CD4-positive, alpha-beta T cell treated with Interleukin-1 beta for 1 hour (primary cell): ENCODE results near the gene ZEB1.
"Not testable (repeated sequence)": the region's sequence is repeated elsewhere in the genome, so short reads cannot be mapped to it uniquely, and the experiment has no call there.

Experiments used
- DNase-seq, 2 donors: peaks; one replicate each; pipeline ENCODE4 v3.0.0-alpha.2; 2020 to 2022

Gene ZEB1

DNA sequence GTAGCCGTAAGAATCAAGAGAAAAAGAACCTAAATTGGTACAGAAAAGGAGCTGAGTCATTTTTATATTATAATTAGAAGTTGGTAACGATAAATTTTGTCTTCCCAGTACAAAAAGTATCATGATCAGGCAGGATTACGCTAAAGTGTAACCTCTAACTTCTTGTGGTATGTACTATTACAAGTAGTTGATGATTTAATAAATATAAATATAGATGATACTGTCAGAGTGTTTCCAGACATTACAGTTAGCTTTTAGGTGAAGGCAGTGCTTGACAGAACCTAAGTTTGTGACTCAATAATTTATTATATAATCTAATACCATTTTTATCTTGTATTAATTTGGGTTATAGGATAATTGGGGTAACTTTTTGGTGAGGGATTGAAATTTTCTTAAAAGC, 53.4 kb downstream of the ZEB1 start:
- DNase-seq: no peak

DNA sequence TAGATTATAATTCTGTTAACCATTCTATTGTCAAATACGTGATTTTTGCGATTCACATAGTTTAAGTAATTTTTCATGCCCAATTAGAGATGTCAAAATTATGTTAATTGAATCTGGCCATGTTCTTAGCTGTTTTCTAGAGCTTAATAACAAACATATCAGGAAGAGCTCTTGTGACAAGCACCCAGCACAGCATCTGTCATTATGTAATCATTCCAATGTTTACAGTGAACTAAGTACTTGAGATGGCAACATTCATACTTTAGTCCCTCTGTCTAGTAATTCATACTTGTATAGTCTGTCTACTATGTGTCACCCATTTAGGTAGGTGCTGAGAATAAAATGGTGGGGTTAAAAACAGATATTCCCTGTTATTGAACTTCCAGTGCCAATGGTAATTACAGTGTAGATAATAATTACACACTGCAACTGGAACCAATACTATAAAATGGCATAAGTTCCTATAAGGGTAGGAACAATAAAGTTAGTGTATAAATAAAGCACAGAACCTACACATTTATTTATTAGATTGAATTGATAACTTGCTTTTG, 55.2 kb downstream of the ZEB1 start:
- DNase-seq: no peak

DNA sequence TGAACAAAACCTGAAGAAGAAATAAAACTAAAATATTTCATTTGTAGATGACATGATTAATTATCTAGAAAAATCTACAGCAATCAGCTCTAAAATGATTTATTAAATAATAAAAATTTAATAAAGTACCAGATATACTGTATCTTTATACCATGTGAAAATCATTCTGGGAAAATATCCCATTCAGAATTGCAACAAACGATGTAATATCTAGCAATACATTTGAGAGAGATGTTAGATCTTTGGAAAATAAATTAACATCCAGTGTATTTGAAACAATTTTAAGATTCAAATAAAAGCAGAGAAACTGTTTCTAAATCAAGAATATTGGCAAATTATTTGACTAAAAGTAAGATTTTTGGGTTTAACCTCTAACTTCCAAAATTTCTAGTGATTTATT, 62.2 kb downstream of the ZEB1 start:
- no peak for DNase-seq

DNA sequence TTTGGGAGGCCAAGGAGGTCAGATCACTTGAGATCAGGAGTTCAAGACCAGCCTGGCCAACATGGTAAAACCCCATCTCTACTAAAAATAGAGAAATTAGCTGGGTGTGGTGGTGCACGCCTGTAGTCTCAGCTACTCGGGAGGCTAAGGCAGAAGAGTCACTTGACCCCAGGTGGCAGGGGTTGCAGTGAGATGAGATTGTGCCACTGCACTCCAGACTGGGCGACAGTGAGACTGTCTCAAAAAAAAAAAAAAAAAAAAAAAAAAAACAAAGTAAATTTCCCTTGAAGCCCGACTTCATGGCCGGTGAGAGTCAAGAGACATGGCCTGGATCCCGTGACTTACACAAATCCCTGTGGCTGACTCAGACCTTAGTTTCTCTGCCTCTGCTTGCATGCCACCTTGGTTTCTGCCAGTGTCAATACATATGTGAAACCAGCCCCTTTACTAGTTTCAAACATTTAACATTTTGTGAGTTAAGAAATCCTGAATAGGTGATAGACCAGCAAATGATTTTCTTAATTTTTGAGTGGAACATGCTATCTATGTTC, 62.8 kb downstream of the ZEB1 start:
- no peak for DNase-seq

DNA sequence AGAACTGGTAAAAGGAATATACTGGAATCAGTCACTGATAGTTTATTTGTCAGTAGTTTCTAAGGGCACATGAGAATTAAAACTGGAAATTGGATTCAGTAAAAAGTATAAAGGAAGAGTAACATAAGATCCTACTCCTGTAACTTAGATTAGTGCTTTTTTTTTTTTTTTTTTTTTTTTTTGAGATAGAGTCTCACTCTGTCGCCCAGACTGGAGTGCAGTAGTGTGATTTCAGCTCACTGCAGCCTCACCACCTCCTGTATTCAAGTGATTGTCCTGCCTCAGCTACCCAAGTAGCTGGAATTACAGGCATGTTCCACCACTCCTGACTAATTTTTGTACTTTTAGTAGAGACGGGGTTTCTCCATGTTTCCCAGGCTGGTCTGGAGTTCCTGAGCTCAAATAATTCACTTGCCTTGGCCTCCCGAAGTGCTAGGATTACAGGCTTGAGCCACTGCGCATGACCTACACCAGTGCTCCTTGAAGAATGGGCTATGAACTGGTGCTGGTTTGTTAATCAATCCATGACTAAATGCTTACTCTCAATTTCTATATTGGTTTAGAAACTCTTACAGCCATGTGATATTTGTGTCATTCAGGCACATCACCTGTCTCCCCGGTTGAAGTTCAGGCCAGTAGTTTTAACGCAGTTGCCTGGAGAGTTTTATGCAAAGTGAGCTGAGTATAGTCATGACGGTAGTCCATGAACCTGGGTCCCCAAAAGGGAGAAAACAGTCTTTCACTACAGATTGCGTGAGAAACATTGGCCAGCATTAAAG, 65.0 kb downstream of the ZEB1 start:
- no peak for DNase-seq

DNA sequence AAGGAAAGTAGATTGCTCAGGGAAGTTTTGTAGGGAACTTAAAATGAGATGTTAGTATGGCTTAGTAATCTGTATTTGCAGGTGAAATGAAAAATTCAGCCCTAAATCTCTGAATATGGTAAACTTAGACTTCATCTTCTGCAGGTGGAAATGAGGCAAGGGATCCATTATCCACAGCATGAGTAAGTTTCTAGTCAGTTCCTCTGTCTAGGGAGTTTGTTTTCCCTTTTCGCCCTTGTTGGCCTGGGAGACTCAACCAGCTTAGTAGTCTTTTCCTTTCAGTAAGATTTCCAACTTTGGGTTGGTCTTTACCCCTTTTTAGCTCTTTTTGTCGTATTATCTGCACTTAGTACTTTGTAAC, 65.6 kb downstream of the ZEB1 start:
- no peak for DNase-seq

DNA sequence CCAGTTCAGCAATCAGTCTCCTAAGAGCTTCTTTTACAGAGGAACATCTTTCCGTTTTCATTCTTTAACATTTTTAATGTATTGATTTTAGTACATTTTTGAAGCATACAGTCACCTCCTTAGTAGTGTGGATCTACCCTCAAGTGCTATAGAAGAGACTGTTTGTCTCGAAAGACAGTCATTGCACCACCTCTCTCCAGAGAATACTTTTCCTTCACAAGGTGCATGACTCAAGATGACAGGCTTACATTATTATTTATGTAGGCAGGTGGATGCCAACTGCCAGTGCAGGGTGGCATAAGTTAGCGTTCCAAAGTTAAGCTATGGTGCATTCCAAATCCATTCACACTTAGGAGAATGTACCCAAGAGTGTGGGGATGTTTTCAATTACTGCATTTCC, 71.8 kb downstream of the ZEB1 start:
- no peak for DNase-seq

DNA sequence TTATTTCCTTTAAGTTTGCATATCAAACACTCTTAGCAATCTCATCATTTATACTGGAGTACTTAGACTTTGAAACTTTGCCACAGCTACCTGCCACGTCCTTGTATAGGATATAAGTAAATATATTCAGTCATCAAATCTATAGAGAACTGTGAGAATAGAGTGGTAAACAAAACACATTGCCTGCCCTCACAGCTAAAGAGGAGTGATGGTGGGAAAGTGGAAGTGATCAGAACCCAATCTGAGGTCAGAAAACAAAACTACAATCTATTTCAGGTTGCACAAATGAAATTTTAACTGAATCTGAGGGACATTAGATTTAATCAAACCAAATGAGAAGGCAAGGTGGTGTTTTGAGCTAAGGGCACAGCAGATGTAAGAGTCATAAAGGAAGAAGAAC, 74.8 kb downstream of the ZEB1 start:
- no peak for DNase-seq

DNA sequence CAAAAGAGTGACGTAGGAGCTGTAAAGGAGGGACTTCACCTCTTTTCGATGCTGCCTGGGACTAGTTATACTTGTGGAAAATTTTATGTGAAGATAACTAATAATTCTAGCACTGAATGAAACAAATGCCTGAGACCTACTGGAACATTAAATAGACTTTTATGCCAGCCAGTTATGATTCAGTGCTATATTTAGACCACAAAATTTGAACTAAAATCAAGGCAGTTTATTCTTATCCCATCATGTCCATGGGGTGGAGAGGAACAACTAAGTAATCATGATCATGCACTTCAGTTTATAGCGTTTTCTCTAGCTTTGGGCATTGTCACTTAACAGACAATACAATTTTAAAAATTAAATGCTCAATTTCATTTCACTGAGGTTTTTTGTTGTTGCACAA, 76.7 kb downstream of the ZEB1 start:
- no peak for DNase-seq

DNA sequence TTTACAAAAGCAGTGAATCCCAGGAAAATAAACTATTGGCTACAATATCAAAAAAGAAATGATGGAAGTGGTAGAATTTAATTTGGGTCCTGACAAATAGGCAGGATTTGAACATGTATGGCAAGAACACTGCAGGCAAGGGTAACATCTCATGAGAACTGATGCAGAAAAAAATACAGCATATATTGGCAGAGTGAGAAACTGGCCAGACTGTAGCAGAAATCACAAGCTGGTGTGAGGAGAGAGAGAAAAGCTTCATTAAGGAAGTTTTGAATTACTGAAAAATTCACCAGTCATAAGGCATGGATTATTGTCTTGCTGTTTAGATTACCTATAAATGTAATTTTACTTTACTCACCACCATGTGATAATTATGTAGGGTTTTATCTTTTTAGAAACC, 77.4 kb downstream of the ZEB1 start:
- no peak for DNase-seq

DNA sequence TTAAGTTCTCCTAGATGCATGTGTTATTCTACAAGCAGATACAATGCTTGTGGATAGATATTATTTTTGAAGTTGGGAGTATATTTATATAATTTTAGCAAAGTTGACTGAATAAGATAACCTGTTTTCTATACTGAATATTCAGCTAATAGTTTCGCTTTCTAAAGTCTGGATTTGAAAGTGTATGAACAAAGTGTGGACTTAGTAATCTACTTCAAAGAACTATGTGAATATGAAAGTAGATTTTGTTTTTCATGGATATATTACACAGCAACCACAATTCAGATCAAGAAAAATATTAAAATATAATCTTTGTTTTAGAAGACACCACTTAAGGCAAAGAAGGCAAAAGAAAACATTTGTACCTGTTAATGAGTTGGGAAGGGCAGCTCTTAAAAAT, 78.8 kb downstream of the ZEB1 start:
- no peak for DNase-seq

DNA sequence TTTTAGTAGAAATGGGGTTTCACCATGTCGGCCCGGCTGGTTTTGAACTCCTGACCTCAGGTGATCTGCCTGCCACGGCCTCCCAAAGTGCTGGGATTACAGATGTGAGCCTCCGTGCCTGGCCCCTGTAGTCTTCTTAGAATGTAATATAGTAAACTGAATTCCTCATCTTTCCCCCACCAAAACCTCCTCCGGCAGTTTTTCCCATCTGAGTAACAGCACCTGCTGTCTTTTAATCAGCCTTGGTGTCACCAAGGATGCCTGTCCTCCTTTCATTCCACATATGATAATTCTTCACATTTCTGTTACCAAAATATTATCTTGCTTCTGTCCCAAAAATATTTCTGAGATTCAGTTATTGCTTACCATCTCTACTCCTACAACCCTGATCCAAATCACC, 80.2 kb downstream of the ZEB1 start:
- DNase-seq: no peak

DNA sequence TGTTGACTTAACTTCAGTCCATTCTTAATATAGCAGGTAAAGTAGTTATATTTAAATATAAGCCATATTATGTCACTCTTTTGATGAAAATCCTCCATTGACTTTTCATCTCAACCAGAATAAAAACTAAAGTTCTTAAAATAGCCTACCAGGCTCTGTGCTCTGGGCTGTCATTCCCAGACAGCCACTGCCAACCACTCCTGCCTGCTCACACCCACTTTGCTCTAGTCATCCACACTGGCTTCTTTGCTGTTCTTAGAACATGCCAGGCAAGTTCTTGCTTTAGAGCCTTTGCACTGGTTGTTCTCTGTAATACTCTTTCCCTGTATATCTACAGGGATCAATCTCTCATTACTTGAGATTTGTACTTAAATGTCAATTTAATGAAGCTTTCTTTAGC, 80.6 kb downstream of the ZEB1 start:
- DNase-seq: no peak

DNA sequence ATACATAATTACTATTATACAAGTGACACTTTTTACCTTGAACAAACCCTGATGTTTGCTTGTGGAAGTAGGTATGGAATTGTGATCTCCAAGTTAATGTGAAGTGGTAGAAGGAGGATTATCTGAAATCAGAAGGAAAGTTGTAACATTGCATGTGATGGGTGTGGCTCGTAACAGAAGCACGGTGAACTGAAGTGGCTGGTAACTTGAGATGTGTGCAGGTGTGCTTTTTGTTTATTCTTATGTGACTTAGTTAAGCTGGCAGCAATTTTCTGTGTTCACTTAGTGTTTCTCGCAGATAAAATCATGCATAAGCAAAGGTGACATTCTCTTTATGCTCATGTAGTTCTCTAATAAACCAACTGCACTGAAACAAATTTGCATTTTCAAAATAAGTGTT, 82.3 kb downstream of the ZEB1 start:
- no peak for DNase-seq

DNA sequence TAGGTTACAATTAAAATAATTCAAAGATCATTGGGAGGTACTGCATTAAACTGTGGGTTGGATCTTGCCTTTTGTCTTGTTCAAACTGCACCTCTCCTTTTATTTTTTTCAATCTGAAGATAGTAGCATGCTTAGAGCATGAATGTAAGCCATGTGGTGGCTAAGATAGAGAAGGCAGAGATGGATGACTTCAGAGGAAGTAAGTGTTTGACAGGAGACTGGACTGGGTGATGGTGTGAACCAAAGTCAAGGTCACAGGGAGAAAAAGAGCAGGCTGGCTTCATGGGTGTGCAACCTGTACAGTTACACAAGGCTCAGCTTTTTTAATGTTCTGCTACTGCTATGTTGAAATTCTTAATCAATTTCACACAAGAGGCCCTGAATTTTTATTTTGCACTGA, 85.6 kb downstream of the ZEB1 start:
- DNase-seq: no peak

DNA sequence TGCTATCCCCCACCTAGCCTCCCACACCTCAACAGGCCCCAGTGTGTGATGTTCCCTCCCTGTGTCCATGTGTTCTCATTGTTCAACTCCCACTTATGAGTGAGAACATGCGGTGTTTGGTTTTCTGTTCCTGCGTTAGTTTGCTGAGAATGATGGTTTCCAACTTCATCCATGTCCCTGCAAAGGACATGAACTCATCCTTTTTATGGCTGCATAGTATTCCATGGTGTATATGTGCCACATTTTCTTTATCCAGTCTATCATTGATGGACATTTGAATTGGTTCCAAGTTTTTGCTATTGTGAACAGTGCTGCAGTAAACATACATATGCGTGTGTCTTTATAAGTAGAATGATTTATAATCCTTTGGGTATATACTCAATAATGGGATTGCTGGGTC, 86.8 kb downstream of the ZEB1 start:
- DNase-seq: not testable (repeated sequence)

DNA sequence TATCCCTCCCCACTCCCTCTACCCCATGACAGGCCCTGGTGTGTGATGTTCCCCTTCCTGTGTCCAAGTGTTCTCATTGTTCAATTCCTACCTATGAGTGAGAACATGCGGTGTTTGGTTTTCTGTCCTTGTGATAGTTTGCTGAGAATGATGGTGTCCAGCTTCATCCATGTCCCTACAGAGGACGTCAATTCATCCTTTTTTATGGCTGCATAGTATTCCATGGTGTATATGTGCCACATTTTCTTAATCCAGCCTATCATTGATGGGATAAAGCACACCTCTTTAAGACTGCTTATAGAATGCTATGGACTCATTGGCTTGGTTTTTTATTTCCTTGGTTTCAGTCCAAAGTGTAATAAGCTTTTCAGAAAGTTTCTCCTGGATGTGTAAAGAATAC, 93.4 kb downstream of the ZEB1 start:
- not testable (repeated sequence) for DNase-seq

DNA sequence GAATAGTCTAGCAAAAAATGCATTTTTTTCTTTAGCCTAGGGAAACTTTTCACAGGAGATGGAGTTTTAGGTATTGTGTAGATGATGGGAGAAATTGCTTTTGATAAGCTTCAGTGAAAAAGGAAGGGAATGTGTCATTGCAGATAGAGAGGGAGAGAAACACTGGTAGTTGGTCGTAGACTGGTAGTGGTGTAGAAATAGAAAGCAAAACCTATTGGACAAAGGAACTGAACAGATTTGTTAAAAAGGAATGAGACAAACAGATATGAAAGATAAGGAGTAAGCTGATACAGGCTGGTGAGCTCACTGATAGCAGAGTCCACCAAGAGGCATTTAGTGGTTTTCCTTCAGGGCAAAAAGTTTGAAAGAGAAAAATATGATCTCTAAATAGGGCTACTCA, 94.3 kb downstream of the ZEB1 start:
- no peak for DNase-seq

DNA sequence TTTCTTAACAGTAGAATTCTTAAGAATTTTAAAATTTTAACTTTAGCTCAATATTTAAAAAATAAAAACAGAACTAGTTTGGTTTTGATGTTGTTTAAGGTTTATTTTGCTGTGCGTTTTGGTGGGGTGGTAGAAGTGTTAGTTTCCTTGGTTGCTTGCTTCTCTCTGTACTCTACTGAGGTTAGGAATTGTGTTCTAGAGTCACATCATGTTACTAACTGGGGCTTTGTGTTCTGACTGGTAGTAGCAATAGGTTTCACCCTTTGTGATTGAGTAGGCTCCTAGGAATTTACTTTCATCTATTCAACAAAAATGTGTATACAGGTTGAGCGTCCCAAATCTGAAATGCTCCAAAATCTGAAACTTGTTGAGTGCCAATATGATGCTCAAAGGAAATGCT, 99.5 kb downstream of the ZEB1 start:
- no peak for DNase-seq

DNA sequence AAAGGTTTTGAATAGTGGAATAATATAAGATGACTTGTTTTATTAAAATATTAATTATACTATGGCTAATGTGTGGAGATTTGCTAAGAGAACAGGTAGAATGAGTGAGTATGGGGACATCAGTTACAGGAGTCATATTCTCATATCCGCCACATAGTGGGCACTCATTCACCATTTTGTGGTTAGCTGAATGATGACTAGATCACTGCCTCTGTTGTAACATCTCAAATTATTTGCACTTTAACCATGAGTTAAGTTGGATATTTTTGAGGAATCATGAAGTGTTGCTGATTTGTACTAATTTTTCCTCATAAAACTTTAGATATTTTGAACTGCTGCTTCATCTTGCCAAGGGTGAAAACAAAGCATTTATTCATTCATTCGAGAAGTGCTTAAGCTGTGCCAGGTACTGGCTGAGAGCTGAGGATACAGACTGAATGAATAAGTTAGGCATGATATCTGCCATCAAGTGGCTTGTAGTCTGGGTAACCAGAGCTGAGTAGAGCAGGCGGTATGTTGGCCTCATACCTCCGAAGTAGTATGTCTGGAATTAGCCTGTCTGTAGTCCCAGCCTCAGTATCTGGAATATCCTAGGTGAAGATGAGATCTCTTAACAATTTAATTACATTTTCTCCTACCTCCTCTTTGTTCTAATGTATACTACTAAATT, 100.5 kb downstream of the ZEB1 start:
- DNase-seq: no peak

DNA sequence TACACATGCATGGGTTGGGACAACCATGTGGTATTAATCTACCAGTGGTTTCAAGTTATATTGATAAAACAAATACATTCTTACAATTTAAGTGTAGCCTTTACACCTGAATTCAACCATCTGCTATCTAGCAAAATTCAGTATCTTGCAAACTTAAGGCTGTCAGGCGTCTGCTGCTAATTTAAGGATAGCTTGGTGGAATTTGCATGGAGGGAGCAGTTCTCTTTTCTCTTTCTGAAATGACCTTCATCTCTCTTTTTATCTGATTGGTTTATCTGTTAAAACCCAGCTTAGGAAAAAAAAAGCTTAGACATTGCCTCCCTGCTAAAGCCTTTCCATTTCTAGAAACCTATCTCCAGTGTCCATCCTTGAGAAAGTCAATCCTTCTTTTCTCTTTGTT, 102.3 kb downstream of the ZEB1 start:
- no peak for DNase-seq

DNA sequence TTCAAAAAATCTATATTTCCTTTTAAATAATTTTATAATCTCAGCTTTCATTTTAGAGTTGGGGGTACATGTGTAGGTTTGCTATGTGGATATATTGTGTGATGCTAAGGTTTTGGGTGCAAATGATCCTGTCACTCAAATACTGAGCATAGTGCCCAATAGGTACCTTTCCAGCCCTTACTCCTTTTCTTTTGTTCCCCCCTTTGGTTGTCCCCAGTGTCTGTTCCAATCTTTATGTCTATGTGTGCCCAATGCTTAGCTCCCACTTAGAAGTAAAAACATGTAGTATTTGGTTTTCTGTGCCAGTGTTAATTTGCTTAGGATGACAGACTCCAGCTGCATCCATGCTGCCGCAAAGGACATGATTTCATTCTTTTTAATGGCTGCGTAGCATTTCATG, 103.6 kb downstream of the ZEB1 start:
- no peak for DNase-seq

DNA sequence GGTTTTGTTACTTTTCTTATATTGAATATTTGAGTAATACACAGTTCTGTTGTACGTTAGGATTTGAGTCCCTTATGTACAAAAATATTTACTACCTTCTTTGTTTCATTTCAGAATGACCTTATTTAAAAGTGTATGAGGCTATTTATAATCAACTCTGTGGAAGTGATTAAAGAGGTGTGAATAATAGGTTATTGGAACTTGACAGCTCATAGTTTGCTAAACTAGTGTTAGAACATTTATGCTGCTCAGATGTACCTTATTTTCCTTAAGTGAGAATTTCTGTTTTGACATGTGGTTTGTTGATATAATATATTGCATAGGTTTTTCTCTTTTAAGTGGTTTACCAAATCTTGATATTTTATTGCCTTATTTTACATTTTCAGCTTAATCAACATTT, 105.5 kb downstream of the ZEB1 start:
- DNase-seq: no peak

DNA sequence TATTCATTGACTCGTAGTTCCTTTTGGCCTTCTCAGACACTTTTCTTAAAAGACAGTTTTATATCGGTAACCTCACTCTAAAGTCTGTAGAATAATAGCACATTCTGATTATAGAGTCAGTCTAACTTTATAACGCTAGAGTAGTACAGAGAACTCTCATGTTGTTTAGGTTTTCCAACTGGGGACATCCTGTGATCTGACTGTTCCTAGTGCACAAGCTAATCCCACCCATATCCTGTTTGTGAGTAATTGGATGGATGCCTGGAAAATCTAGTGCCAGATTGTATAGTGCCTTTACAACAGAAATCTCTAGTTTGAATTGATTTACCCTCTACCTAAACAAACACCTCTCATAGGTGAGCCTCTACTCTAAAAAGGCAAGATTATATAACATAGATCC, 107.4 kb downstream of the ZEB1 start:
- no peak for DNase-seq
